GM19455 (cell line): ENCODE measurements around the gene PRR16.
A peak's percentile ranks its signal among the peaks of the same experiment; 100 is the strongest.
"Not testable (repeated sequence)": the region's sequence is repeated elsewhere in the genome, so short reads cannot be mapped to it uniquely, and the experiment has no call there.

Experiments used
- ATAC-seq: cut with Tn5 transposase; IDR thresholded peaks from one replicate; pipeline ENCODE4 v1.9.1; 2021; ENCODE audit not compliant: unreplicated experiment

Gene PRR16

GRCh38 chr5:120463991-120464626 is at the start of gene PRR16:
TSS of gene PRR16 (plus strand) at chr5:120464300.
- peak; percentile 55 for ATAC-seq

GRCh38 chr5:120415985-120416384 is 48.1 kb upstream of the PRR16 start:
- ATAC-seq = no peak

GRCh38 chr5:120419127-120419526 is 45.0 kb upstream of the PRR16 start:
- no peak for ATAC-seq

- not testable (repeated sequence) for ATAC-seq
Observed at GRCh38 chr5:120426633-120427275, 37.3 kb upstream of the PRR16 start.

GRCh38 chr5:120430572-120430971 is 33.5 kb upstream of the PRR16 start:
- no peak for ATAC-seq

- no peak for ATAC-seq
Observed at GRCh38 chr5:120432861-120433260, 31.2 kb upstream of the PRR16 start.

- ATAC-seq = no peak
Observed at GRCh38 chr5:120435129-120435528, 29.0 kb upstream of the PRR16 start.

GRCh38 chr5:120436996-120437395 is 27.1 kb upstream of the PRR16 start:
- no peak for ATAC-seq

GRCh38 chr5:120442694-120443093 is 21.4 kb upstream of the PRR16 start:
- ATAC-seq = no peak

GRCh38 chr5:120443607-120444006 is 20.5 kb upstream of the PRR16 start:
- no peak for ATAC-seq

- no peak for ATAC-seq
Observed at GRCh38 chr5:120446068-120446492, 18.0 kb upstream of the PRR16 start.

GRCh38 chr5:120446901-120447300 is 17.2 kb upstream of the PRR16 start:
- ATAC-seq = no peak

GRCh38 chr5:120447706-120448239 is 16.3 kb upstream of the PRR16 start:
- no peak for ATAC-seq

- ATAC-seq = no peak
Observed at GRCh38 chr5:120449501-120449900, 14.6 kb upstream of the PRR16 start.

- no peak for ATAC-seq
Observed at GRCh38 chr5:120450910-120451309, 13.2 kb upstream of the PRR16 start.

GRCh38 chr5:120451445-120451844 is 12.7 kb upstream of the PRR16 start:
- no peak for ATAC-seq

- no peak for ATAC-seq
Observed at GRCh38 chr5:120452471-120452870, 11.6 kb upstream of the PRR16 start.

- ATAC-seq = no peak
Observed at GRCh38 chr5:120454094-120454798, 9.9 kb upstream of the PRR16 start.

GRCh38 chr5:120456006-120456405 is 8.1 kb upstream of the PRR16 start:
- ATAC-seq = no peak

- peak; percentile 92 for ATAC-seq
Observed at GRCh38 chr5:120457839-120458507, 6.1 kb upstream of the PRR16 start.

GRCh38 chr5:120458508-120458847 is 5.6 kb upstream of the PRR16 start:
- not testable (repeated sequence) for ATAC-seq
